Activated CD4-positive, alpha-beta T cell treated with anti-CD3 and anti-CD28 coated beads, Interleukin-2, amount 50 U/mL, for 48 hours (primary cell): ENCODE results near the gene FBN3.
"Not testable (repeated sequence)": the region's sequence is repeated elsewhere in the genome, so short reads cannot be mapped to it uniquely, and the experiment has no call there.

Experiments
- DNase-seq, 2 experiments: peaks; one replicate each; pipeline ENCODE4 v3.0.0-alpha.2; 2020

The FBN3 gene

GRCh38 chr19:8149261-8150094, at the start of gene FBN3:
Gene FBN3 (minus strand): TSS chr19:8149592. CDS start chr19:8147480, 2,112 bp downstream.
- DNase-seq = no peak

- no peak for DNase-seq
These were observed 47.0 kb upstream of the FBN3 start for GRCh38 chr19:8196271-8196927.

GRCh38 chr19:8194528-8195267, 45.3 kb upstream of the FBN3 start:
- peak; percentile 39 to 47 for DNase-seq

GRCh38 chr19:8192221-8192820, 42.9 kb upstream of the FBN3 start:
- no peak for DNase-seq

- DNase-seq = no peak
These were observed 36.1 kb upstream of the FBN3 start for GRCh38 chr19:8185343-8186068.

- no peak for DNase-seq
These were observed 34.9 kb upstream of the FBN3 start for GRCh38 chr19:8184274-8184673.

- DNase-seq = no peak
These were observed 30.6 kb upstream of the FBN3 start for GRCh38 chr19:8180018-8180417.

- no peak for DNase-seq
These were observed 25.3 kb upstream of the FBN3 start for GRCh38 chr19:8174706-8175105.

- DNase-seq = no peak
These were observed 19.1 kb upstream of the FBN3 start for GRCh38 chr19:8168537-8168936.

GRCh38 chr19:8167985-8168384, 18.6 kb upstream of the FBN3 start:
- DNase-seq = no peak

- DNase-seq = no peak
These were observed 14.4 kb upstream of the FBN3 start for GRCh38 chr19:8163759-8164158.

GRCh38 chr19:8161135-8161646, 11.8 kb upstream of the FBN3 start:
- peak; percentile 20 to 35 for DNase-seq

- DNase-seq = not testable (repeated sequence)
These were observed 9.9 kb upstream of the FBN3 start for GRCh38 chr19:8159322-8159721.

- peak; percentile 12 to 39 for DNase-seq
These were observed 9.2 kb upstream of the FBN3 start for GRCh38 chr19:8158411-8159074.

GRCh38 chr19:8155318-8155717, 5.9 kb upstream of the FBN3 start:
- DNase-seq = no peak

GRCh38 chr19:8154014-8154413, 4.6 kb upstream of the FBN3 start:
- peak; percentile 24 to 40 for DNase-seq

- no peak for DNase-seq
These were observed 2.3 kb upstream of the FBN3 start for GRCh38 chr19:8151767-8152035.

- DNase-seq = no peak
These were observed 1.8 kb upstream of the FBN3 start for GRCh38 chr19:8150998-8151766.

- DNase-seq = no peak
These were observed 930 bp upstream of the FBN3 start for GRCh38 chr19:8150178-8150865.
